ENCODE data around the gene DGAT2.

The DGAT2 gene

GRCh38 chr11:75768112-75768908, at the start of gene DGAT2:
TSS of gene DGAT2 (plus strand) at chr11:75768778. CDS start at chr11:75768992, 214 bp downstream.
- TF ChIP-seq CTCF (conservative IDR thresholded peaks at IDR 0.05; ENCODE audit: low read depth, low read length) = no peak
- H3K4me3 ChIP-seq (ENCODE audit: low read depth, low read length) = peak within 1 kb of the TSS; percentile 54
- peak; percentile 69 for DNase-seq (ENCODE audit: low read depth)

- no peak overlapping the region for H3K4me3 ChIP-seq (ENCODE audit: low read depth, low read length)
- no peak for DNase-seq (ENCODE audit: low read depth)
- no peak for TF ChIP-seq CTCF (conservative IDR thresholded peaks at IDR 0.05; ENCODE audit: low read depth, low read length)
Observed at GRCh38 chr11:75719340-75720239, 49.0 kb upstream of the DGAT2 start.

- no peak overlapping the region for H3K4me3 ChIP-seq (ENCODE audit: low read depth, low read length)
- no peak for TF ChIP-seq CTCF (conservative IDR thresholded peaks at IDR 0.05; ENCODE audit: low read depth, low read length)
- no peak for DNase-seq (ENCODE audit: low read depth)
Observed at GRCh38 chr11:75720639-75721038, 47.9 kb upstream of the DGAT2 start.

GRCh38 chr11:75721852-75722668, 46.5 kb upstream of the DGAT2 start:
- TF ChIP-seq CTCF (conservative IDR thresholded peaks at IDR 0.05; ENCODE audit: low read depth, low read length) = no peak
- H3K4me3 ChIP-seq (ENCODE audit: low read depth, low read length) = no peak overlapping the region
- DNase-seq (ENCODE audit: low read depth) = peak; percentile 10

GRCh38 chr11:75722669-75723042, 45.9 kb upstream of the DGAT2 start:
- TF ChIP-seq CTCF (conservative IDR thresholded peaks at IDR 0.05; ENCODE audit: low read depth, low read length) = no peak
- no peak for DNase-seq (ENCODE audit: low read depth)
- H3K4me3 ChIP-seq (ENCODE audit: low read depth, low read length) = no peak overlapping the region

- no peak for TF ChIP-seq CTCF (conservative IDR thresholded peaks at IDR 0.05; ENCODE audit: low read depth, low read length)
- H3K4me3 ChIP-seq (ENCODE audit: low read depth, low read length) = no peak overlapping the region
- no peak for DNase-seq (ENCODE audit: low read depth)
Observed at GRCh38 chr11:75725547-75726320, 42.8 kb upstream of the DGAT2 start.
